Breast epithelium (tissue), 4 donors: ENCODE results near the gene TMEM247. TPM values are rescaled to one million over a fixed set of nuclear protein-coding genes. Genes with fewer than 3 reads are reported as not detected.

Experiments
- DNase-seq, 2 donors: peaks; one replicate each; pipeline ENCODE4 v3.0.0-alpha.2; 2019; ENCODE audit warnings: low spot score in 2 of 2
- H3K27ac ChIP-seq, 2 donors: fragments of 200-600 bp; sonication (generic) in 1 of 2; one replicate each; pipeline ENCODE4 v1.5.1; 2016 to 2019; ENCODE audit warnings: mild to moderate bottlenecking in 1 of 2
- H3K27me3 ChIP-seq, 2 donors: fragments of 200-600 bp; sonication (generic) in 1 of 2; one replicate each; pipeline versions ENCODE4 v1.5.1 to v1.6.0; 2017 to 2019; ENCODE audit warnings: control low read depth in 1 of 2, mild to moderate bottlenecking in 1 of 2
- H3K36me3 ChIP-seq: fragments of 200-600 bp; one replicate; pipeline ENCODE4 v1.5.1; 2019
- H3K4me1 ChIP-seq, 2 donors: fragments of 200-600 bp; sonication (generic); one replicate each; pipeline ENCODE4 v1.5.1; 2016 to 2019; ENCODE audit warnings: control low read depth in 1 of 2
- H3K4me3 ChIP-seq, 3 donors: fragments of 200-600 bp; sonication (generic); 1 replicate in 2 of 3; 2 replicates in 1 of 3; pipeline ENCODE4 v1.5.1; 2016 to 2019; ENCODE audit warnings: mild to moderate bottlenecking in 3 of 3, moderate library complexity in 2 of 3
- H3K9me3 ChIP-seq, 2 donors: fragments of 200-600 bp; sonication (generic) in 1 of 2; one replicate each; pipeline ENCODE4 v1.5.1; 2016 to 2019; ENCODE audit warnings: control low read depth in 1 of 2
- CTCF ChIP-seq, 3 donors: fragments of 450-650 bp; IDR thresholded peaks; one replicate each; pipeline ENCODE4 v1.5.1; 2016 to 2017; ENCODE audit warnings: antibody characterized with exemption in 3 of 3, mild to moderate bottlenecking in 3 of 3, moderate library complexity in 3 of 3
- POLR2A ChIP-seq: fragments of 450-650 bp; IDR thresholded peaks from one replicate; pipeline ENCODE4 v1.6.1; 2016; ENCODE audit warnings: antibody characterized with exemption, mild to moderate bottlenecking, moderate library complexity
- POLR2AphosphoS5 ChIP-seq, 3 donors: sonication (generic); formaldehyde crosslinking; IDR thresholded peaks; one replicate each; pipeline ENCODE4 v1.6.1; 2017; ENCODE audit warnings: antibody characterized with exemption in 3 of 3
- intact Hi-C: fragments of 100-400 bp; cut with DNase I; formaldehyde crosslinking; loops from one replicate; pipeline ENCODE4 v1.15.1; 2023; ENCODE audit warnings: low total_unique reads
- total RNA-seq, 3 donors: library from RNA; depleted of rRNA; stranded (reverse); fragments of >200 nt; gene quantifications; one replicate each; pipeline ENCODE4 v1.1.0, GENCODE V29; 2016

Gene TMEM247
- total RNA-seq, 3 donors from 2014 or later, result not detected

- Histone ChIP-seq H3K4me3 (no peak overlapping the region), H3K36me3 (no peaks in the 10 kb centered on the region), H3K27me3 (no peaks in the 10 kb centered on the region), H3K27ac (peak overlapping the region; percentile 26 to 36), H3K9me3 (no peaks in the 10 kb centered on the region), H3K4me1 (no peaks in the 10 kb centered on the region)
- no peak for DNase-seq
- no peak for TF ChIP-seq CTCF (IDR thresholded peaks at IDR 0.05)
- TF ChIP-seq POLR2AphosphoS5 (IDR thresholded peaks at IDR 0.05), result no peak
- no peak for TF ChIP-seq POLR2A
- intact Hi-C loops, result no loop called here
Measured at GRCh38 chr2:46434851-46435273, 44.5 kb upstream of the TMEM247 start.

- no peaks in the 10 kb centered on the region for H3K27me3 ChIP-seq
- DNase-seq, result no peak
- H3K4me1 ChIP-seq, result no peaks in the 10 kb centered on the region
- intact Hi-C loops, result no loop called here
- H3K9me3 ChIP-seq, result no peaks in the 10 kb centered on the region
- no peak overlapping the region for H3K4me3 ChIP-seq
- H3K36me3 ChIP-seq, result no peaks in the 10 kb centered on the region
- H3K27ac ChIP-seq, result peak overlapping the region; percentile 26 to 55
- TF ChIP-seq POLR2AphosphoS5 (IDR thresholded peaks at IDR 0.05) (no peak), CTCF (IDR thresholded peaks at IDR 0.05) (no peak), POLR2A (no peak)
Measured at GRCh38 chr2:46435353-46435752, 44.0 kb upstream of the TMEM247 start.

- Histone ChIP-seq H3K9me3 (no peaks in the 10 kb centered on the region), H3K4me3 (no peak overlapping the region), H3K4me1 (no peaks in the 10 kb centered on the region), H3K27me3 (no peaks in the 10 kb centered on the region), H3K27ac (peak overlapping the region in 1 of 2 donors; percentile 26), H3K36me3 (no peaks in the 10 kb centered on the region)
- no peak for DNase-seq
- intact Hi-C loops, result no loop called here
- TF ChIP-seq POLR2A (no peak), POLR2AphosphoS5 (IDR thresholded peaks at IDR 0.05) (no peak), CTCF (IDR thresholded peaks at IDR 0.05) (no peak)
Measured at GRCh38 chr2:46435796-46436360, 43.5 kb upstream of the TMEM247 start.

GRCh38 chr2:46436800-46437199 lies 42.6 kb upstream of the TMEM247 start:
- intact Hi-C loops, result no loop called here

GRCh38 chr2:46438102-46438501 lies 41.3 kb upstream of the TMEM247 start:
- intact Hi-C loops, result no loop called here
- H3K36me3 ChIP-seq, result no peaks in the 10 kb centered on the region
- DNase-seq, result no peak
- no peaks in the 10 kb centered on the region for H3K27me3 ChIP-seq
- no peak overlapping the region for H3K4me3 ChIP-seq
- H3K9me3 ChIP-seq, result no peaks in the 10 kb centered on the region
- H3K27ac ChIP-seq, result no peak overlapping the region
- TF ChIP-seq CTCF (IDR thresholded peaks at IDR 0.05), result no peak
- TF ChIP-seq POLR2AphosphoS5 (IDR thresholded peaks at IDR 0.05), result no peak
- no peak for TF ChIP-seq POLR2A
- no peaks in the 10 kb centered on the region for H3K4me1 ChIP-seq

More at GRCh38 chr2:46436800-46437199, 42.6 kb upstream of the TMEM247 start:
- Histone ChIP-seq H3K4me1 (no peaks in the 10 kb centered on the region), H3K9me3 (no peaks in the 10 kb centered on the region), H3K36me3 (no peaks in the 10 kb centered on the region), H3K27ac (no peak overlapping the region), H3K4me3 (no peak overlapping the region), H3K27me3 (no peaks in the 10 kb centered on the region)
- no peak for DNase-seq
- TF ChIP-seq POLR2AphosphoS5 (IDR thresholded peaks at IDR 0.05) (no peak), CTCF (IDR thresholded peaks at IDR 0.05) (no peak), POLR2A (no peak)
